ENCODE measurements around the gene NME7.

DNA sequence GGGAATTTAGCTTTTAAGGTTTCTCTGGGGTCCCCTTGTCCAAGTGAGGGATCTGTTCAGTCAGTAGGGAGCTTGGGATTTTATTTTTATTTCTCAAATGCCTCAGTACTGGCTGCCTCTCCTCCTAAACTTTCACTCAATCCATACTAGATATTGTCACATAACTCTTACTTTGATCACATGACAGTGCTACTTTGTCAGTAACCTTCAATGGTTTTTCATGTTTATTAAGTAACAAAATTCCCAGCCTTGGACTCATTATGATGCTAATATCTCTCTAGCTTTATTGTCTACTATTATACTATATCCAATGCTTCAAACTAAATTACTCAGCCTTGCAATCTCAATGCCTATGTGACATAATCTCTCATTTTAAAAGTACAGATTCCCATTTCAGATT is 163.4 kb downstream of the NME7 start:
- TF ChIP-seq, protein P1, sequence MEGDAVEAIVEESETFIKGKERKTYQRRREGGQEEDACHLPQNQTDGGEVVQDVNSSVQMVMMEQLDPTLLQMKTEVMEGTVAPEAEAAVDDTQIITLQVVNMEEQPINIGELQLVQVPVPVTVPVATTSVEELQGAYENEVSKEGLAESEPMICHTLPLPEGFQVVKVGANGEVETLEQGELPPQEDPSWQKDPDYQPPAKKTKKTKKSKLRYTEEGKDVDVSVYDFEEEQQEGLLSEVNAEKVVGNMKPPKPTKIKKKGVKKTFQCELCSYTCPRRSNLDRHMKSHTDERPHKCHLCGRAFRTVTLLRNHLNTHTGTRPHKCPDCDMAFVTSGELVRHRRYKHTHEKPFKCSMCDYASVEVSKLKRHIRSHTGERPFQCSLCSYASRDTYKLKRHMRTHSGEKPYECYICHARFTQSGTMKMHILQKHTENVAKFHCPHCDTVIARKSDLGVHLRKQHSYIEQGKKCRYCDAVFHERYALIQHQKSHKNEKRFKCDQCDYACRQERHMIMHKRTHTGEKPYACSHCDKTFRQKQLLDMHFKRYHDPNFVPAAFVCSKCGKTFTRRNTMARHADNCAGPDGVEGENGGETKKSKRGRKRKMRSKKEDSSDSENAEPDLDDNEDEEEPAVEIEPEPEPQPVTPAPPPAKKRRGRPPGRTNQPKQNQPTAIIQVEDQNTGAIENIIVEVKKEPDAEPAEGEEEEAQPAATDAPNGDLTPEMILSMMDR (IDR thresholded peaks at IDR 0.05) = no peak
- TF ChIP-seq POLR2A (IDR thresholded peaks at IDR 0.05) = no peak
- TF ChIP-seq POLR2AphosphoS5 (IDR thresholded peaks at IDR 0.05) = no peak
